ENCODE results near the gene FANCF.

FANCF gene

GRCh38 chr11:22624742-22625447 lies 728 bp downstream of the FANCF start:
- peak; percentile 28 for DNase-seq

- DNase-seq: no peak
Observed at GRCh38 chr11:22617868-22618267, 7.8 kb downstream of the FANCF start.

GRCh38 chr11:22603933-22604332 lies 21.7 kb downstream of the FANCF start:
- no peak for DNase-seq

GRCh38 chr11:22602504-22602903 lies 23.1 kb downstream of the FANCF start:
- no peak for DNase-seq

- DNase-seq: no peak
Observed at GRCh38 chr11:22599458-22599857, 26.2 kb downstream of the FANCF start.

GRCh38 chr11:22597062-22597461 lies 28.6 kb downstream of the FANCF start:
- no peak for DNase-seq

GRCh38 chr11:22584976-22585375 lies 40.6 kb downstream of the FANCF start:
- DNase-seq: no peak

- no peak for DNase-seq
Observed at GRCh38 chr11:22583963-22584492, 41.6 kb downstream of the FANCF start.

GRCh38 chr11:22582151-22582410 lies 43.5 kb downstream of the FANCF start:
- DNase-seq: no peak

- no peak for DNase-seq
Observed at GRCh38 chr11:22581354-22582150, 44.1 kb downstream of the FANCF start.

GRCh38 chr11:22577854-22578253 lies 47.8 kb downstream of the FANCF start:
- DNase-seq: no peak

Measured in NCI-H1048 (cell line).